GM23338 (cell line): ENCODE data around the gene GSG1L. TPM values are rescaled to one million over a fixed set of nuclear protein-coding genes. Genes with fewer than 3 reads are reported as not detected.

Experiments
- ATAC-seq: fragments of 200-7000 bp; cut with Tn5 transposase; 3 replicates; pipeline ENCODE4 v1.9.1; 2020
- DNase-seq: peaks from one replicate; pipeline ENCODE4 v3.0.0-alpha.2; 2015; ENCODE audit warnings: low spot score
- H2AFZ ChIP-seq: fragments of 200-600 bp; sonication (generic); 2 replicates; pipeline ENCODE4 v1.8.0; 2016; ENCODE audit warnings: antibody characterized with exemption, mild to moderate bottlenecking, moderate library complexity
- H3F3A ChIP-seq: fragments of 200-600 bp; sonication (generic); replicated peaks from 2 replicates; pipeline ENCODE4 v1.8.0; 2017; ENCODE audit warnings: antibody characterized with exemption, mixed run types, low read depth
- H3K27ac ChIP-seq: fragments of 200-600 bp; sonication (generic); 2 replicates; pipeline ENCODE4 v1.6.1; 2016; ENCODE audit warnings: low read depth
- H3K27me3 ChIP-seq: fragments of 200-600 bp; sonication (generic); 2 replicates; pipeline ENCODE4 v1.8.0; 2016; ENCODE audit warnings: mild to moderate bottlenecking, mixed run types, moderate library complexity; ENCODE audit not compliant: insufficient read depth
- H3K36me3 ChIP-seq: fragments of 200-600 bp; sonication (generic); 2 replicates; pipeline ENCODE4 v1.8.0; 2016; ENCODE audit warnings: mild to moderate bottlenecking; ENCODE audit not compliant: insufficient read depth
- H3K4me1 ChIP-seq: fragments of 200-600 bp; sonication (generic); 2 replicates; pipeline ENCODE4 v1.8.0; 2016; ENCODE audit warnings: mild to moderate bottlenecking, moderate library complexity; ENCODE audit not compliant: insufficient read depth
- H3K4me2 ChIP-seq: fragments of 200-600 bp; sonication (generic); 2 replicates; pipeline ENCODE4 v1.7.1; 2017; ENCODE audit warnings: mixed run types
- H3K4me3 ChIP-seq: fragments of 200-600 bp; sonication (generic); 2 replicates; pipeline ENCODE4 v1.6.1; 2016; ENCODE audit warnings: mixed run types
- H3K79me2 ChIP-seq: fragments of 200-600 bp; sonication (generic); replicated peaks from 2 replicates; pipeline ENCODE4 v1.8.0; 2017; ENCODE audit warnings: mild to moderate bottlenecking; ENCODE audit not compliant: insufficient read depth
- H3K9me2 ChIP-seq: fragments of 200-600 bp; sonication (generic); 2 replicates; pipeline ENCODE4 v1.8.0; 2017; ENCODE audit not compliant: insufficient read depth
- H4K20me1 ChIP-seq: fragments of 200-600 bp; sonication (generic); replicated peaks from 2 replicates; pipeline ENCODE4 v1.8.0; 2017; ENCODE audit warnings: mild to moderate bottlenecking; ENCODE audit not compliant: insufficient read depth
- H3K27ac Mint-ChIP-seq: 2 replicates; pipeline ENCODE4 v1.8.0; 2020; ENCODE audit warnings: inconsistent platforms, mild to moderate bottlenecking, moderate library complexity, mixed read lengths
- H3K27me3 Mint-ChIP-seq: 3 replicates; pipeline ENCODE4 v1.8.0; 2022; ENCODE audit warnings: low read depth, mild to moderate bottlenecking, moderate library complexity, mixed read lengths, inconsistent platforms; ENCODE audit not compliant: insufficient read depth, poor library complexity
- H3K36me3 Mint-ChIP-seq: 3 replicates; pipeline ENCODE4 v1.8.0; 2021; ENCODE audit warnings: low read depth, mild to moderate bottlenecking, inconsistent platforms, moderate library complexity, mixed read lengths
- H3K4me1 Mint-ChIP-seq: 3 replicates; pipeline ENCODE4 v1.8.0; 2020; ENCODE audit warnings: mild to moderate bottlenecking, inconsistent platforms, mixed read lengths
- H3K4me3 Mint-ChIP-seq: 3 replicates; pipeline ENCODE4 v1.8.0; 2021; ENCODE audit warnings: moderate library complexity, mild to moderate bottlenecking, inconsistent platforms, mixed read lengths
- H3K9me3 Mint-ChIP-seq: 3 replicates; pipeline ENCODE4 v1.8.0; 2020; ENCODE audit warnings: moderate library complexity, mild to moderate bottlenecking, inconsistent platforms, mixed read lengths
- CREB1 ChIP-seq: fragments of 250-450 bp; sonication (Bioruptor Pico); IDR thresholded peaks from 2 replicates; pipeline ENCODE4 v1.5.0; 2020; ENCODE audit warnings: low read depth, mild to moderate bottlenecking, moderate library complexity
- CTCF ChIP-seq, 2 experiments: fragments of 200-600 bp in 1 of 2; sonication (generic) in 1 of 2; conservative IDR thresholded peaks; 2 replicates each; pipeline versions ENCODE4 v1.5.1 to v1.6.1; 2016 to 2017; ENCODE audit warnings: antibody characterized with exemption in 2 of 2, low read depth in 2 of 2, mild to moderate bottlenecking in 2 of 2, moderate library complexity in 1 of 2
- ETS1 ChIP-seq: IDR thresholded peaks from 2 replicates; pipeline ENCODE4 v1.6.1; 2016; ENCODE audit warnings: antibody characterized with exemption
- EZH2 ChIP-seq: fragments of 200-600 bp; sonication (generic); IDR thresholded peaks from one replicate; pipeline ENCODE4 v1.8.0; 2017; ENCODE audit warnings: antibody characterized with exemption, mild to moderate bottlenecking, low read depth; ENCODE audit not compliant: unreplicated experiment
- EZH2phosphoT487 ChIP-seq: fragments of 200-600 bp; sonication (generic); IDR thresholded peaks from one replicate; pipeline ENCODE4 v1.8.1; 2018; ENCODE audit warnings: antibody characterized with exemption; ENCODE audit not compliant: unreplicated experiment
- JUNB ChIP-seq: IDR thresholded peaks from one replicate; pipeline ENCODE4 v1.6.1; 2016; ENCODE audit warnings: antibody characterized with exemption; ENCODE audit not compliant: unreplicated experiment
- NANOG ChIP-seq: IDR thresholded peaks from 2 replicates; pipeline ENCODE4 v1.6.1; 2016; ENCODE audit warnings: antibody characterized with exemption, borderline replicate concordance
- POLR2AphosphoS5 ChIP-seq: IDR thresholded peaks from 2 replicates; pipeline ENCODE4 v1.6.1; 2016; ENCODE audit warnings: antibody characterized with exemption, low read depth
- REST ChIP-seq: IDR thresholded peaks from one replicate; pipeline ENCODE4 v1.6.1; 2018; ENCODE audit warnings: antibody characterized with exemption; ENCODE audit not compliant: unreplicated experiment
- STAT1 ChIP-seq: IDR thresholded peaks from one replicate; pipeline ENCODE4 v1.6.1; 2016; ENCODE audit warnings: antibody characterized with exemption; ENCODE audit not compliant: unreplicated experiment
- ZNF114 ChIP-seq: fragments of 250-450 bp; sonication (Bioruptor Pico); IDR thresholded peaks from 2 replicates; pipeline ENCODE4 v1.5.0; 2020; ENCODE audit warnings: mild to moderate bottlenecking, moderate library complexity
- ZNF331 ChIP-seq: fragments of 250-450 bp; sonication (Bioruptor Pico); IDR thresholded peaks from 2 replicates; pipeline ENCODE4 v1.5.0; 2020; ENCODE audit warnings: low read depth, mild to moderate bottlenecking, moderate library complexity
- ZNF462 ChIP-seq: fragments of 250-450 bp; sonication (Bioruptor Pico); IDR thresholded peaks from 2 replicates; pipeline ENCODE4 v1.5.0; 2020; ENCODE audit warnings: mild to moderate bottlenecking, moderate library complexity
- polyA plus RNA-seq: library from polyadenylated mRNA; unstranded; fragments of >200 nt; fragmentation: Nextera tagmentation; extraction: Ambion mirVana; gene quantifications from 2 replicates; pipeline ENCODE4 v1.2.1, GENCODE V29; 2016
- total RNA-seq: library from RNA; depleted of rRNA; stranded (reverse); fragments of >200 nt; shearing (Covaris generic); gene quantifications from 2 replicates; pipeline ENCODE4 v1.2.3, GENCODE V29; 2014

Gene GSG1L
- total and polyA plus RNA-seq, 2 experiments from 2014 or later: 0.36 to 0.63 TPM

- peaks cover 2% of the 10 kb centered on the region for H3K27me3 Mint-ChIP-seq
- H3K9me2 ChIP-seq: no peaks in the 10 kb centered on the region
- H3K4me3 Mint-ChIP-seq: no peak overlapping the region
- no peaks in the 10 kb centered on the region for H3F3A ChIP-seq
- no peaks in the 10 kb centered on the region for H3K4me1 ChIP-seq
- H3K27me3 ChIP-seq: no peaks in the 10 kb centered on the region
- no peaks in the 10 kb centered on the region for H3K9me3 Mint-ChIP-seq
- H2AFZ ChIP-seq: no peak overlapping the region
- ATAC-seq (no peak), DNase-seq (no peak)
- no peaks in the 10 kb centered on the region; the same call in 2 of the 3 replicates for H3K36me3 Mint-ChIP-seq
- H3K27ac Mint-ChIP-seq: no peak overlapping the region
- TF ChIP-seq CREB1 (CRISPR knock-in tag) (no peak), ZNF114 (CRISPR knock-in tag) (no peak), NANOG (no peak), JUNB (no peak), ZNF462 (CRISPR knock-in tag) (no peak), REST (no peak), EZH2phosphoT487 (no peak), CTCF (conservative IDR thresholded peaks at IDR 0.05; ENCODE audit: low read depth in 2 of 2) (no peak), EZH2 (no peak), POLR2AphosphoS5 (no peak), STAT1 (no peak), ETS1 (no peak), ZNF331 (no peak)
- H3K4me1 Mint-ChIP-seq: no peaks in the 10 kb centered on the region
- H3K79me2 ChIP-seq: no peaks in the 10 kb centered on the region
- H4K20me1 ChIP-seq: no peaks in the 10 kb centered on the region
- no peak overlapping the region for H3K27ac ChIP-seq
- no peak overlapping the region for H3K4me2 ChIP-seq
- no peak overlapping the region for H3K4me3 ChIP-seq
- no peaks in the 10 kb centered on the region for H3K36me3 ChIP-seq
These were observed 86.5 kb downstream of the GSG1L start for GRCh38 chr16:27976990-27977389.
